Ascending aorta (tissue), 2 donors: ENCODE results near the gene HECW1. TPM values are rescaled to one million over a fixed set of nuclear protein-coding genes. Genes with fewer than 3 reads are reported as not detected.

Source experiments
- DNase-seq, 2 donors: peaks; one replicate each; pipeline ENCODE4 v3.0.0-alpha.2; 2019; ENCODE audit warnings: low spot score in 2 of 2
- H3K27ac ChIP-seq, 2 donors: fragments of 200-600 bp; sonication (generic); one replicate each; pipeline ENCODE4 v1.5.1; 2016 to 2017; ENCODE audit warnings: mild to moderate bottlenecking in 1 of 2
- H3K27me3 ChIP-seq: fragments of 200-600 bp; sonication (generic); one replicate; pipeline ENCODE4 v1.5.1; 2017
- H3K36me3 ChIP-seq, 2 donors: fragments of 200-600 bp; sonication (generic); one replicate each; pipeline ENCODE4 v1.5.1; 2016
- H3K4me1 ChIP-seq, 2 donors: fragments of 200-600 bp; sonication (generic); one replicate each; pipeline ENCODE4 v1.5.1; 2016 to 2017; ENCODE audit warnings: mild to moderate bottlenecking in 1 of 2
- H3K4me3 ChIP-seq, 2 donors: fragments of 200-600 bp; sonication (generic); one replicate each; pipeline ENCODE4 v1.5.1; 2016 to 2017; ENCODE audit warnings: mild to moderate bottlenecking in 1 of 2
- H3K9me3 ChIP-seq, 2 donors: fragments of 200-600 bp; sonication (generic); one replicate each; pipeline ENCODE4 v1.5.1; 2016
- intact Hi-C: fragments of 100-400 bp; cut with DNase I; formaldehyde crosslinking; loops from one replicate; pipeline ENCODE4 v1.15.1; 2023
- total RNA-seq: library from RNA; depleted of rRNA; stranded (reverse); fragments of >200 nt; gene quantifications from one replicate; pipeline ENCODE4 v1.1.0, GENCODE V29; 2016
- TF ChIP-seq, protein P1 (sequence below), 3 experiments: fragments of 200-600 bp in 2 of 3; fragments of 450-650 bp in 1 of 3; sonication (generic) in 2 of 3; IDR thresholded peaks; one replicate each; pipeline ENCODE4 v1.5.1; 2016 to 2019; ENCODE audit warnings: antibody characterized with exemption in 3 of 3, mild to moderate bottlenecking in 1 of 3, moderate library complexity in 1 of 3

The HECW1 gene
- total RNA-seq, 1 donor from 2014 or later, result not detected

DNA sequence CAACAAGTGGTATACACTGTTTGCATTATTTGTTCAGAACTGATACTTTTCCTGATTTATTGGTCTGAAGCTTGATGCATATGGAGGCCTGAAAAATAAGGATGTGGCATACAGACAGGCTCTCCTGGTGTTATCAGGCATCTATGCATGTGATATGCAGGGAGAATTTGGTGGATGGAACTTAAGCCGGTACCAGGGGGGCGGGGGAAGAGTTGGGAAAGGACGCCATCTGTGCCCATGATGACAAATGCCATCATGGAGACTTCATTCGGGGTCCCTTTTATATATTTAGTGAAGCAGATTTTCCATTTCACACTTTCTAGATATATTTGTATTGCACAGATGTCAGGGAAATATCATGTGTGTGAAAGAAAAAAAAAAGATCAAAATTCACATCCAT lies 5.4 kb downstream of the HECW1 start:
- Histone ChIP-seq H3K4me3 (no peak overlapping the region), H3K27me3 (peaks cover 6% of the 10 kb centered on the region), H3K36me3 (no peaks in the 10 kb centered on the region), H3K27ac (no peak overlapping the region), H3K4me1 (peaks cover 6 to 9% of the 10 kb centered on the region in 2 donors), H3K9me3 (no peaks in the 10 kb centered on the region)
- intact Hi-C loops, result loop anchor here (10.0 kb wide), 1 partner anchor 143 kb away; no protein-coding TSS in a partner anchor
- DNase-seq, result no peak
- TF ChIP-seq, protein P1, sequence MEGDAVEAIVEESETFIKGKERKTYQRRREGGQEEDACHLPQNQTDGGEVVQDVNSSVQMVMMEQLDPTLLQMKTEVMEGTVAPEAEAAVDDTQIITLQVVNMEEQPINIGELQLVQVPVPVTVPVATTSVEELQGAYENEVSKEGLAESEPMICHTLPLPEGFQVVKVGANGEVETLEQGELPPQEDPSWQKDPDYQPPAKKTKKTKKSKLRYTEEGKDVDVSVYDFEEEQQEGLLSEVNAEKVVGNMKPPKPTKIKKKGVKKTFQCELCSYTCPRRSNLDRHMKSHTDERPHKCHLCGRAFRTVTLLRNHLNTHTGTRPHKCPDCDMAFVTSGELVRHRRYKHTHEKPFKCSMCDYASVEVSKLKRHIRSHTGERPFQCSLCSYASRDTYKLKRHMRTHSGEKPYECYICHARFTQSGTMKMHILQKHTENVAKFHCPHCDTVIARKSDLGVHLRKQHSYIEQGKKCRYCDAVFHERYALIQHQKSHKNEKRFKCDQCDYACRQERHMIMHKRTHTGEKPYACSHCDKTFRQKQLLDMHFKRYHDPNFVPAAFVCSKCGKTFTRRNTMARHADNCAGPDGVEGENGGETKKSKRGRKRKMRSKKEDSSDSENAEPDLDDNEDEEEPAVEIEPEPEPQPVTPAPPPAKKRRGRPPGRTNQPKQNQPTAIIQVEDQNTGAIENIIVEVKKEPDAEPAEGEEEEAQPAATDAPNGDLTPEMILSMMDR (IDR thresholded peaks at IDR 0.05), result no peak

DNA sequence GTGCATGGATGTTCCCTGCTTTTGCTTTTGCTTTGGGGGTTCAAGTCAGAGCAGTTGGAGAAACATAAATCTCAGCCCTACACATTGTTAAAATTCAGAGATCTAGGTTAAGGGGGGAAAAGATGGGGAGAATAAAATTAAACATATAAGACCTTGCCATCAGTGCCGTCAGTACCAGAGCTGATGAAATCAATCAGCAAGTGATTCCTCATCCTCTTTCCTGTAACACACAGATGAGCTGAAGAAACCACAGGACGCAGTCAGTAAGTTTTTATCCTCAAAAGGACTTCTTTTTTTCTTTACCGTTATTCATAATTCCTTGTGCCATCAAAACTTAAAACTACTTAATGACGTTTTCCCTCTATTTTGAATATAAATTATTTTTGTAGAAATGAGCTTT lies 5.9 kb downstream of the HECW1 start:
- intact Hi-C loops, result loop anchor here (10.0 kb wide), 1 partner anchor 144 kb away; no protein-coding TSS in a partner anchor
- Histone ChIP-seq H3K4me3 (no peak overlapping the region), H3K4me1 (peaks cover 1 to 7% of the 10 kb centered on the region in 2 donors), H3K27ac (no peak overlapping the region), H3K9me3 (no peaks in the 10 kb centered on the region), H3K27me3 (peaks cover 1% of the 10 kb centered on the region), H3K36me3 (no peaks in the 10 kb centered on the region)
- no peak for DNase-seq
- TF ChIP-seq, protein P1 (IDR thresholded peaks at IDR 0.05), result no peak

DNA sequence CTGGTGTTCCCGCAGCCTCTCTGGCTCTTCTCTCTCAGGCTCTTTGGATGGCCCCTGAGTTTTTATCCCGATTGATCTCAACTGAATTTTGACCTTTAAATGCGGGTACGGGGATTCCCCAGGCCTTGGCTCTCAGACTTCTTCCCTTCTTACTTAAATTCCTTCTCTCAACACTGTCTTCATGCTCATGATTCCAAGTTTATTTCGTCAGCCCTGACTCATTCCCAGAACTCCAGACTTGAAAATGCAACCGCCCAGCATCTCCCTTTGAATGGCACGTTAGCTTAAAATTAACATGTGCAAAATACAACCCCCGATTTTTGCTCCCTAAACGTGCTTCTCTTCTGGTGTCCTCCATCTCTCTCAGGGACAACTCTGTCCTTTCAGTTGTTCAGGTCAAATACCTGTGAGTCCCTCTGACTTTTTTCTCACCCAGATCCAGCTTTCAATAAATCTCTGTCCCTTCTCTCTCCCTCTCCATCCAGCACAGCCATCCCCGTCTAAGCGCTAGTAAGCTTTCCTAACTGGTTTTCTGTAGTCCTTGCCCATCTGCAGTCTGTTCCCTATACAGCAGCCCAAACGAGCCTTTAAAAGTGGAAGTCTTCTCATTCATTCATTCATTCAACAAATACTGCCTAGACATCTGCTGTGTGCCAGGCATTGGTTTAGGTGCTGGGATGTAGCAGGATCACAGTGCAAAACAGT lies 7.1 kb downstream of the HECW1 start:
- DNase-seq, result no peak
- H3K4me1 ChIP-seq, result no peaks in the 10 kb centered on the region
- TF ChIP-seq, protein P1 (IDR thresholded peaks at IDR 0.05), result no peak
- H3K9me3 ChIP-seq, result no peaks in the 10 kb centered on the region
- no peak overlapping the region for H3K27ac ChIP-seq
- no peak overlapping the region for H3K4me3 ChIP-seq
- intact Hi-C loops, result loop anchor here (10.0 kb wide), 1 partner anchor 145 kb away; no protein-coding TSS in a partner anchor
- no peaks in the 10 kb centered on the region for H3K27me3 ChIP-seq
- H3K36me3 ChIP-seq, result no peaks in the 10 kb centered on the region

DNA sequence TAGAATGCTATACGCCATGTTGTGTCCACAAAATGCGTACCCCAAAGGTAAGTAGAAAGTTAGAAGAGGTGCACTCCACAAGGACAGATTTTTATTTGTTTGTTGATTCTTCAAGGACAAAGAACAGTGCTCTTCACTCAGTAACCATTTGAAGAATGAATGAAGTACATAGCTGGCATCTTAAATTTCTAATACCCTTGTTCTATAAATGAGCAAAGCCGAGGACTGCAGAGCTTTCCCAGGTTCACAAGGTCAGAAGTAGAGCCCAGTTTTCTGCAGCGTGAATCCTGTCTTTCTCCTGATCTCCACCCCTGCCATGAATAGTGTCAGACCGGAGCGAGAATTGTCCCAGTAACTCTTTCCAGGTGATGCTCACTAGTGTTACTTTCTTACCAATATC lies 9.5 kb downstream of the HECW1 start:
- H3K4me1 ChIP-seq, result no peaks in the 10 kb centered on the region
- intact Hi-C loops, result no loop called here
- no peak overlapping the region for H3K27ac ChIP-seq
- H3K36me3 ChIP-seq, result no peaks in the 10 kb centered on the region
- no peak overlapping the region for H3K4me3 ChIP-seq
- DNase-seq, result no peak
- H3K9me3 ChIP-seq, result no peaks in the 10 kb centered on the region
- H3K27me3 ChIP-seq, result no peaks in the 10 kb centered on the region
- TF ChIP-seq, protein P1 (IDR thresholded peaks at IDR 0.05), result no peak

DNA sequence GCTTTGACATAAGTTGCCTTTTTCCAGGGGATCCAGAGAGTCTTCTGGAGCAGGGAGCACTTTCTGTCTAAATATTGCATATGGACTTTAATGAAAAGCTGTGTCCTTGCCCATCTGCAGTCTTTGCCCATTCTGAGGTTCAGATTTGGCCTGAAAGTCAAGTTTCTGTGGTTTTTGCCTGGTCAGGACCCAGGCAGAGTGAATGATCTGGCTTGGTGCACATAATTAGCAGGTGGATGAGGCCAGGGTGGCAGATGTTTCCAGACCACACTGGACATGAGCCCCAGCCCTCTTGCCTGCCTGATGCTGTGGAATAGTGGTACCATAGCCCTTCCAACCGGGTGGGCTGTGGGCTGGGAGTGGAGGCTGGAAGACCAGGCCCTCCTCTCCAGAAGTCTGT lies 11.0 kb downstream of the HECW1 start:
- DNase-seq, result no peak
- TF ChIP-seq, protein P1 (IDR thresholded peaks at IDR 0.05), result no peak
- Histone ChIP-seq H3K36me3 (no peaks in the 10 kb centered on the region), H3K27me3 (no peaks in the 10 kb centered on the region), H3K4me3 (no peak overlapping the region), H3K27ac (no peak overlapping the region), H3K9me3 (no peaks in the 10 kb centered on the region), H3K4me1 (no peaks in the 10 kb centered on the region)
- intact Hi-C loops, result no loop called here
